AG09319 (cell line): ENCODE results near the gene AUTS2.

Experiments
- DNase-seq: peaks from one replicate; pipeline ENCODE4 v3.0.0-alpha.2; 2010; ENCODE audit warnings: low read depth; ENCODE audit errors: extremely low read depth
- TF ChIP-seq, protein P1 (sequence below): IDR thresholded peaks from 2 replicates; pipeline ENCODE4 v1.5.1; 2011; ENCODE audit warnings: low read depth, mild to moderate bottlenecking, inconsistent platforms, low read length, moderate library complexity

The AUTS2 gene

GRCh38 chr7:69624435-69625230 lies 26.4 kb downstream of the AUTS2 start:
- no peak for DNase-seq
- TF ChIP-seq, protein P1, sequence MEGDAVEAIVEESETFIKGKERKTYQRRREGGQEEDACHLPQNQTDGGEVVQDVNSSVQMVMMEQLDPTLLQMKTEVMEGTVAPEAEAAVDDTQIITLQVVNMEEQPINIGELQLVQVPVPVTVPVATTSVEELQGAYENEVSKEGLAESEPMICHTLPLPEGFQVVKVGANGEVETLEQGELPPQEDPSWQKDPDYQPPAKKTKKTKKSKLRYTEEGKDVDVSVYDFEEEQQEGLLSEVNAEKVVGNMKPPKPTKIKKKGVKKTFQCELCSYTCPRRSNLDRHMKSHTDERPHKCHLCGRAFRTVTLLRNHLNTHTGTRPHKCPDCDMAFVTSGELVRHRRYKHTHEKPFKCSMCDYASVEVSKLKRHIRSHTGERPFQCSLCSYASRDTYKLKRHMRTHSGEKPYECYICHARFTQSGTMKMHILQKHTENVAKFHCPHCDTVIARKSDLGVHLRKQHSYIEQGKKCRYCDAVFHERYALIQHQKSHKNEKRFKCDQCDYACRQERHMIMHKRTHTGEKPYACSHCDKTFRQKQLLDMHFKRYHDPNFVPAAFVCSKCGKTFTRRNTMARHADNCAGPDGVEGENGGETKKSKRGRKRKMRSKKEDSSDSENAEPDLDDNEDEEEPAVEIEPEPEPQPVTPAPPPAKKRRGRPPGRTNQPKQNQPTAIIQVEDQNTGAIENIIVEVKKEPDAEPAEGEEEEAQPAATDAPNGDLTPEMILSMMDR = no peak

GRCh38 chr7:69625238-69625637 lies 27.0 kb downstream of the AUTS2 start:
- TF ChIP-seq, protein P1 = no peak
- DNase-seq = no peak

DNA sequence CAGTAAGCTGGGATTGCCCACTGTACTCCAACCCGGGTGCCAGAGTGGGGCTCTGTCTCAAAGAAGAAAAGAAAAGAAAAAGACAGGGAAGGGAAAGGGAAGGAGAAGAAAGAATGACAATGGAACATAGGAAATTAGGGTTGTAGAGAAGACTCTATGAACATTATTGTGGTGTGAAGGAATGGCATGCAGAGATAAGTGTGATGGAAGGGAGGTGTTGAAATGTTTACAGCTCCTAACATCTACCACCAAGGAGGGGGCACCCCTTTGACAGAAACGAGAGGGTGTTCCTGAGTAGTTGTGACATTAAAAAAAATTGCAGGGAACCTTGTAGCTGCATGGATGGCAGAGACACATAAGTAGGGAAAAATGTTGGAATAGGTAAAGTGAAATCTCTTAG lies 27.5 kb downstream of the AUTS2 start:
- TF ChIP-seq, protein P1 = no peak
- no peak for DNase-seq

DNA sequence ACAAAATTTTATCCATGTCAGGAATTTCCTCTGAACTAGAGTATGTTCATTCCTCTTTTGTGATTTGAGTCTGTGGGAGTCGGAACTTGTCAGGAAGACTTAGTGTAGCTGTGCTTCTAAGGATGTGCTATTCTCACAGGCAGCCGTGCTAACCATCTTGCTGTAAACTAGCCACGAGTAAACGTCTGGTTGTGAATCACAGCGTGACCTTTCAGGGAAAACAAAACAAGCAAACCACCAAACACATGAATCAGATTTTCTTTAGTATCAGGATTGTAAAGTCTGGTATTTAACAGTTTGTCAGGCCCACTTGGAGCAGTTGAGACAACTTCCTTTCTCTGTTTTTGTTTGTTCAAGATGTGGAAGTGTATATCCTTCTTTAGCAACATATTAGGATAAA lies 32.0 kb downstream of the AUTS2 start:
- DNase-seq = peak; percentile 15

DNA sequence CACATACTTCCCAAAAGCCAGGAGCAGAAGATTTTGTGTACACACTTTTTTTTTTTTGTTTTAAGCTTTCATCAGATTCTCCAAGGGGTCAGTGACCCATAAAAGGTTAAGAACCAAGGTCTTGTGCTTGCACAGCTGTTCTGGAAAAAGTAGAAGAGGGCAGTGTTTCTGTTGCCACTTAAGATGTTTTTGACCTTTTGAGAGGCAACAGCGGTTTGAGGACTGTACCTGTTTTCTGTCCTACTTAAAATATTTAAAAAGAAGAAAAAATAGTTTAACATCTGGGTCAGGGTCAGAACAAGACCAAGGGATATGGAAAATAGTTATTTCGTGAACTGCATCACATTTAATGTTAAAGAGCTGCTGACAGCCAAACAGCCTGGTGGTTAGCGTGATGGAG lies 32.9 kb downstream of the AUTS2 start:
- DNase-seq = no peak
- TF ChIP-seq, protein P1 = no peak

More for the DNA sequence above, 32.0 kb downstream of the AUTS2 start:
- TF ChIP-seq, protein P1 = no peak

DNA sequence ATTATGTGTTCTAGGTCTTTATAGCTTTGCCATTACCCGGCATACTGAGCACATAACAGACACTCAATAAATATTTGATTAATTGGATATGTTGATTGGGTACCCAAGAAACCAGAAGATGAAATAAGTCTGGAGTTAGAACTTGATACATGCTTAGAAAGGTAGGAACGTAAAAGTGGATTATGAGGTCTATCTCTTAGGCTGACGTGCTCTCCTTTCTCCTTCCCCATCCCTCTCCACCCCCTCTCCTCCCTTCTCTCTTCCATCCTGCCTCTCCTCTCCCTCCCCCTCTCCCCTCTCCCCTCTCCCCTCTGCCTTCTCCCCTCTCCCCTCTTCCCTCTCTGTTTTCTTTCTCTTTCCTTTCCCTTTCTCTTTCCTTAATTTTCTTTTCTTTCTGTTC lies 34.0 kb downstream of the AUTS2 start:
- TF ChIP-seq, protein P1 = no peak
- DNase-seq = no peak

DNA sequence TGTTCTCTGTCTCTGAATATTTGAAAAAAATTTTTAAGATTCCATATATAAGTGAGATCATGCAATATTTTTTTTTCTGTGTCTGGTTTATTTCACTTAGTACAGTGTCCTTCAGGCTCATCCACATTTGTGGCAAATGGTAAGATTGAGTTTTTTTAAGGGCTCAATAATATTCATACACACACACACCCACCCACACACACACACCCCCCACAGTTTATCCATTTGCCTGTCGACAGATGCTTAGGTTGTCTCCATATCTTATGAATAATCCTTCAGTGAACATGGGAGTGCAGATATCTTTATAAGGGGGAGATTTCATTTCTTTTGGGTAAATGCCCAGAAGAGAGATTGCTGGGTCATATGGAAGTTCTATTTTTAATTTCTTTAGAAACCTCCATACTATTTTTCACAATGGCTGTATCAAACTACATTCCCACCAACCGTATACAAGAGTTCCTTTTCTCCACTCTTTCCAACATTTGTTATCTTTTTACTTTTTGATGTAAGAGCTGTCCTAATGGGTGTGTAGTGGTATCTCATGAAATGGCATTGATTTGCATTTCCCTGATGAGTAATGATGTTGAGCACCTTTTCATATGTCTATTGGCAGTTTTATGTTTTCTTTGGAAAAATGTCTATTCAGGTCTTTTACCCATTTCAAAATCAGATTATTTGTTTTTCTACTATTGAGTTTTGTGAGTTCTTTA lies 35.0 kb downstream of the AUTS2 start:
- no peak for DNase-seq
- TF ChIP-seq, protein P1 = no peak
